Stimulated activated CD8-positive, alpha-beta memory T cell treated with anti-CD3 and anti-CD28 coated beads, Interleukin-2, amount 100 ng/mL, for 48 hours (primary cell): Measurements from ENCODE around the gene ANKS6.
"Not testable (repeated sequence)": the region's sequence is repeated elsewhere in the genome, so short reads cannot be mapped to it uniquely, and the experiment has no call there.

Experiments
- DNase-seq, 2 donors: peaks; one replicate each; pipeline ENCODE4 v3.0.0-alpha.2; 2020; ENCODE audit warnings: low read depth in 2 of 2

ANKS6 gene

DNA sequence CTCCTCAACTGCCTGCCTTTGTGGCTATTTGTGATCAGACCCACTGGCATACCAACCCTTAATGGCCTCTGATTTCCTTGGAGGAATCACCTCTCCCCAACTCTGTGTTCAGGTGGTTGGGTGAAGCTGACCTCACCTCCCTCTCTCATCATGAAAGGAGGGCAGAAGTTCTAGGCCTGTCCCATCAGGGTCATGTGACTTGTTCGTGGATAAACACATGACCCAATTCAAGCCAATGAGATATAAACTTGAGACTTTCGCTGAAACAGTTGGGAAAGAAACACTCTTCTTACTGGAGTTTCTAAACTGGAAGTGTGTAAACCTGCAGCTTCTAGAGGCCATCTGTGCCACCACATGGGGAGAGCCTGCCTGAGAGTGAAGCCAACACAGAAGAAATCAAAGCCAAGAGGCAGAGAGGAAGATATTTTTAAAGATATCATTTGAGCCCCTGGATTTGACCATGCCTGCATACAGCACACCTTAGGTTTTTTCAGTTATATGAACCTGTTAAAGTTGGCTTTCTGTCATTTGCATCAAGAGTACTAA is 93.4 kb downstream of the ANKS6 start:
- DNase-seq, result no peak

DNA sequence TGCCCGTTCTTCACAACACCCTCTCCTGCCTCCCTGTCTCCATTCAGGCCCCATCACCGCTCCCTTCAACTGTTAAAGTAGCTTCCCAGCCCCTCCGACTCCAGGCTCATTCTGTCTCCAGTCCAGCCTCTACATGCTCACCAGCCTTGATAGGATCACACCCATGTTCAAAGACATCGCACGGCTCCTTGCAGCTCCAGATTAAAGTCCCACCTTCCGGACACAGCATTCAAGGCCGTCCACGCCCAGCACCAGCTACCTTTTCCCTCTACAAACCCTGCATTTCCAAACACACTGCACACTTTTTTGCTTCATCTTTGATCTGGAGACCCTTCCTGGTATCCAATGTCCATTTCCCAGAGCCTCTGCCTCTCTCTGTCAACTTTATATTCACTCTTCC is 94.0 kb downstream of the ANKS6 start:
- no peak for DNase-seq

DNA sequence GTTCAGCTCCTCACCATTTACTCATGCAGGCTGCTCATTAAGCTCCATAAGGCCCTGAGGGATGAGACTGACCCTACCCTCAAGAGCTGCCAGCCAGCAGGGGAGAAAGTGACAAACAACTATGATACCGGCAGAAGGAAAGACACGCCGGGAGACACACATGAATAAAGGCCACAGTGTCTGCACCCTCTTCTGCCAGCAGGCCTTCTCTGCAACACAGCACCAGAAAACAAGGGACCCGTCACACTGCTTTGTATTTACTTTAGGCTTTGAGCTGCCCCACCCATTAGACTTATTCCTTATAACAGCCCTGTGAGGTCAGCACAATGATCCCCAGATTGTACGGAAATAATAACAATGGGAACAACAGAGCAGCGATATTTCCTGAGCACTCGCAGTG is 94.8 kb downstream of the ANKS6 start:
- no peak for DNase-seq

DNA sequence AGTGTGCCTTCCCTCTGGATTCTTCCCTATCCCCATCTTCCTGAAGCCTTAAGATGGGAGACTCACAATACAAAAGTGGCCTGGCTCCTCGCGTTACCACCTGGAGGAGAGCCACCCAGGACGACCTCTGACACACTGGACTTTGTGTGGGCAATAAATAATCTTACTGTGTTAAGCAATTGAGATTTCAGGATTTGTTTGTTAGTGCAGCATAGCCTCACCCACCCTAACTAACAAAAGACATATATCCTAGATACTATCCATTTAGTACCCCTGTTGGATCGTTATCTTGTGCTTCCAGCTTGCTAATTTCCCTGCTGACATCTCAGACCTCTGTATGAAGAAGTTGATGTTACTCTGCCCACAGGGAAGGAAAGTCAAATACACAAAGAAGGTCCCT is 95.6 kb downstream of the ANKS6 start:
- DNase-seq, result no peak

DNA sequence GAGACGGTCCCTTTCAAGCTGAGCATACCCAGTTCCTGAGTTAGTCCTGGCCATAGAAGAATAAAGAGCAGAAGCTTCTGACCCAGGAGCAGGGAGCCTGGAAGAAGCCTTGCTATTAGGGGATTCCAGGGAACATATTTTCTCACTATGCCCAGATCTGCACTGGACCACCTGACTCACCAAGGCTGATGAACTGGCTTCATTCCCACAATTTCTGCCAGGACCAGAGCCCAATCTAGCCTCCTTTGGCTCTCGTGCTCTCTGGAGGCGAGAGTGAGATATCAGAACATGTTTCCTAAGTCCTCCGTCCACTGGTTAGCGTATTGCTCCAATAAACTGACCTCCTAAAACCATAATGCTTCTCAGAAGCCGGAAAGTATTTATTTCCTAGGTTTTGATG is 97.5 kb downstream of the ANKS6 start:
- no peak for DNase-seq

DNA sequence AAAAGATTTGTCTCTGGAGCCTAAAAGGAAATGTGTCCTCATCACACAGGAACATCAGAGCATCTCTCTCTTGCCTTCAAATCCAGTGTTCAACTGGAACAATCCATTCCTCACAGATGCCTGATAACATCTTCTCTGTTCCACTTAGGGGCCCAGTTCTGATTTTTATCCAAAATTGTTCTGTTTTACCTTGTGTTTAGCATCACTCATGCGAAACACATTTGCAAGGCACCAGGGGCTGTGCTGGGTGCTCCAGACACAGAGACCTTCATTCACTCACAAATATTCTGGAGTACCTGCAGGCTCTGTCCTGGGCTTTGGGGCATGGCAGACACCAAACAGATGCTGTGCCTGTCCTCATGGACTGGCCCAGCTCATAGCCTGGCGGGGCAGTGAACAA is 101.4 kb downstream of the ANKS6 start:
- DNase-seq, result no peak

DNA sequence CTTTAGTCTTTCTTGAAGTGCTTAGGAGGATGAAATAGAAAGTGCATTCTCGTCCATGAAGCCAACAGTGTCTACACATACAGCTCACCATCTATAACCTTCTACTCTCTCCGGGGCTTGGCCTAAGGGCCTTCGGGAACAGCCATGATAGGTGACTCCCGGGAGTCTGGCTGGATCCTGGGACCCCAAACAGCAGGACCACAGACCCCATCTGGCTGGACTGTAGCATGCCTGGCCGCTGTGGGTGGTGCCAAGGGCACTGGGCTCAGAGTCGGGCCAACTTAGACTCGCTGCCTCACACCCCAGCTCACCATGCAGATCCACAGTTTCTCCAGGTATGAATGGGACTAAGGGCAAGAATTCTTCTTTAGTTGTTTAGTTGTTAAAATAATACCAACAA is 104.0 kb downstream of the ANKS6 start:
- DNase-seq, result no peak

DNA sequence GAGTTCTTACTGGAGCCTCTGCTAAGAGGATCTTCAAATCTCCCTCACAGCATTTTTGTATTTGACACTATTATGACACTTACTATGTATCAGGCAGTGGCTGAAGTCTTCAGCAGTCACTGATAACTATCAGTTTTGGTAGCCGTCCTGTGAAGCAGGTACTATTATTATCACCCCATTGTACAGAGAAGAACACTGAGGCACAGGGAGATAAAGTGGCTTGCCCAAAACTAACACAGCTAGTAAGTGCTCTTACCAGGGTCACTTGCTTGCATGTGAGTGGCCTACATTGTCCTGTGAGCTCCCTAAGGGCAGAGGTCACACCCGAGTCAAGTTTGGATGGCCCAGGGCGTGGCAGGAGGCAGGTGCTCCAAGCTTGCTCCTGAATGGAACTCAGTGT is 104.5 kb downstream of the ANKS6 start:
- no peak for DNase-seq

DNA sequence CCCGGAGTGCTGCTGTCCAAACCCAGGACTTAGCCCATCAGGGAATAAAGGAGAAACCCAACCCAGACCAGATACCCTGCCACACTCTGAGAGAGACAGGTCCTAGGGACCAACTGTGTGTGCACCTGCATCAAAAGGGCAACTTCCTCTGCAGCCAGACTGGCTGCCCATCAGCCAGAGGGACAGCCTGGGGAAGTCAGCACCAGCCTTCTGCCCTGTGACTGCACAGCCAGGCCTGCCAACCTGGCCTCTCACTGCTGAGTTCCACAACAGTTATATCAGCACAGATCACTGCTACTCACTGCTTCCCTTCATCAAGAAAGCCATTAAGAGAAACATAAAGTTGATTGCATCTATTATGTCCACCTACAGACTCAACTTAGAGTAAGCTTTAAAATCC is 105.7 kb downstream of the ANKS6 start:
- DNase-seq, result no peak

DNA sequence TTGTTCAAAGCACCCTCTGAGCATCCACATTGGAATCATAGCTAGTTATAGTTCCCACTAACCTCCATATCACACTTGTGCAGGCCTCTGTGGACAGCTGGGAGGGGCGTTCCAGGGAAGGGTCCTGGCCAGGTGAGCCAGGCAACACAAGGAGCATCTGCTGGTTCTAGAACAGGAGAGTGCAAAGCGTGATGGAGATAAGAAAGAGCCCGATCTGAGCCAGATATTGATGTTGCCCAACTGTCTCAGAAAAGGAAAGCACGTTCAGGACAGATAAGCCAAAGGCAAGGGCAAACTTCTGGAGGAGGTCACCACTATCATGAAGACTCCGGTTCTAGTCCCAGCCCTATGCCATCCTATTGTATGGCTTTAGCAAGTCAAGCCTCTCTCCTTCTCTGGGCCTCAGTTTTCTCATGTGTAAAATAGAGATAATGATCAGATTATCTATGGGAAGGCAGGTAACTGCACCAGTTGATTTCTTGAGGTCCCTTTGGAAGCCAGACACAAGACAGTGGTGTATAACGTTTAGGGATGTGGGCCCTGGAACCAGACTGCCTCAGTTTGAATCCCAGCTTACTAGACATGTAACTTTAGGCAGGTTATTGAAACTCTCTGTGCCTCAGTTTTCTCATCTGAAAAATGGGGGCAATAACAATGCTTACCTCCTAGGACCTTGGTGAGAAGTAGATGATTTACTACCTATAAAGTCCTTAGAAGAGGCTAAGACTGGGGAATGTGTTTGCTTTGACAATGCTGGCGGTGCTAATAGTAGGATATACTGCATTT is 107.5 kb downstream of the ANKS6 start:
- DNase-seq, result no peak

DNA sequence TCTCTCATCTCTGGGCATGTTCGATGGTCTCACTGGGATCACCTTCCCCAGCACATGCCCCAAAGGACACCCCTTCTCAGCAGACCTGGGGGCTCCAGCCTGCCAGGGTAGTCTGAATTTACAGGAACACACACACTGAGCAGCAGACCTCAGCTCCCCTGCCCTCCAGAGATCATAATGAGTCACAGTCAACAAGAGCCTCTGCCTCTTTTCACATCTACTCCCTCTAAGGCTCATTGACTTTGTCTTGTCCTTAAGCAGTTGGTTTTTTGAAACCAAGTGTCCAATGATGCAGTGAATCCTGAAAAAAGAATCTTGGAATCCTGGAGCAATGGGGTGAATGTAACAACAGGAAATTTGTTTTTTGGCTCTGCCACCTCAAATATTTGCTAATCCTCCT is 108.4 kb downstream of the ANKS6 start:
- DNase-seq, result no peak

DNA sequence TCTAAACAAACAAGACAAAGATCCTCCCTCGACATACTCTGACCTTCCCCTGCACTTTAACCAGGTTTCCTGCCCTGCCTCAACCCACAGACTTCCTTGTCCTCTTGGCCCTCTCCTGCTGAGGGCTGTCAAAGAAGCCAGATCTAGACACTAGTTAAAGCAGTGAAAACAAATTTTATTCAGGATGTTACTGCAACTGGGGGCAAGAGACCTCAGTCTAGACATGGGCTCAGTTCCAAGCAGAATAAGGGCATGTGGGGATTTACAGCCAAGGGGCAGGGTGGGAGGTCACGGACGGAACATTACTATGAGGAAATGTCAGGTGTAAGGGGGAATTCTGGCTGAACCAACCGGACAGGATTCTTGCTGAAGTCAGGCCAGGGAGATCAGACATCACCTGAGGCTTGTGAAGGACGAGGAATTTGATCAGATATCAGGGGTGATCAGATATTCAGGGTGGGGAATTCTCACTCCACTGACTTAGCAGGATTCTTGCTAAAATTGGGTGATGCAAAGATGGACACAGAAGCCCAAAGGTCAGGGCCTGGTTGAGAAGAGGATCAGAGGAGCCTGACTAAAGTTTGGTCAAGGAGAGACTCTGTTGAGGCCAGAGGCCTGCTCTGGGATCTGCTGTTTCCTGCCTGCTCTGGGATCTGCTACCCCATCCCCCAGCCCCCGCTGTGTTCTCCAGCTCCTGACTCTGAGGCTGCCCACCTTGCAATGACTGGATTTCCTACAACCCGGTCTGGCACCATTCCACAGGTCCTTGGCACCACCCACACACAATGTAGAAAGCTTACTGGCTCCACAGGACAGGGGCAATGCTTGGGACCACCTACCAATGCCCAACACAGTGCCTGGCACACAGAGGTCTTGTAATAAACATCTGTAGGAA is 109.1 kb downstream of the ANKS6 start:
- DNase-seq, result no peak

DNA sequence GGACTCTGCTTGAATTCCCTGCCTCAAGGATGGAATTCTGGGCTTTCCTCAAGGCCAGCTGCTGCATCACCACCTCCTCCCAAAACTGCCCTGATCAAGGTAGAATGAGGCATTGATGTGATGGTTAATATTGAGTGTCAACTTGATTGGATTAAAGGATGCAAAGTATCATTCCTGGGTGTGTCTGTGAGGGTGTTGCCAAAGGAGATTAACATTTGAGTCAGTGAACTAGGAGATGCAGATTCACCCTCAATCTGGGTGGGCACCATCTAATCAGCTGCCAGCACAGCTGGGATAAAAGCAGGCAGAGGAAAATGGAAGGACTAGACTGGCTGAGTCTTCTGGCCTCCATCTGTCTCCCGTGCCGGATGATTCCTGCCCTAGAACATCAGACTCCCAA is 111.5 kb downstream of the ANKS6 start:
- not testable (repeated sequence) for DNase-seq
